Suprapubic skin (tissue), 3 donors: ENCODE measurements around the gene CLVS2.

ENCODE experiments used
- POLR2A ChIP-seq, 2 donors: fragments of 450-650 bp; IDR thresholded peaks; one replicate each; pipeline ENCODE4 v1.6.1; 2017; ENCODE audit warnings: antibody characterized with exemption in 2 of 2, mild to moderate bottlenecking in 2 of 2, moderate library complexity in 2 of 2
- TF ChIP-seq, protein P1 (sequence below), 2 donors: fragments of 200-600 bp in 1 of 2; fragments of 450-650 bp in 1 of 2; sonication (generic) in 1 of 2; IDR thresholded peaks; one replicate each; pipeline ENCODE4 v1.5.1; 2016 to 2019; ENCODE audit warnings: antibody characterized with exemption in 2 of 2, mild to moderate bottlenecking in 1 of 2, moderate library complexity in 1 of 2

DNA sequence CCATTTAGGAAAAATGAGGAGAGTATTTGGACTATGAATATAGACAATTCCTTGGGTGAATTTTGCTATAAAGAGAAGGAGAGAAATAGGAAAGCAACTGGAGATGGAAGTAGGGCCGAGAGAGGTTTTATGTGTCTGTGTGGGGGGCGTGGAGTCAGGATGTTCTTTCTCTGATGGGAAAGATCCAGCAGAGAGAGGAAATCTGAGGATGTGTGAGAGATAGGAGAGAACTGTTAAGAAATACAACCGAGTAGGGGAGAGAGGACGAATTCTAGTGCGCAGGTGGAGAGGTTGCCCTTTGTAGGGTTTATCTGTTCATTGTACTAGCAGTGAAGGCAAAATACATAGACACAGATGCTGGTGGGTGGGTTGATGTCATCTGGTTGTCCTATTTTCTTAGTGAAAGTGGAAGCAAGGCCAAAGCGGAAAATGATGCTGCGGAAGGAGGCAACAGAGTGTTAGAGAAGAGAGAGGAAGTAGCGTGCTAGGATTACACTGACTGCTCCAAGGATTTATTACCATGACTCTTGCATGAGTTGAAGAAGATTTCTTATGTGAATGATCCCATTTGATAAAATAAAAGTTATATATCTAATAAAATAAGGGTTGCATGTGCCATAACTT lies 57.7 kb downstream of the CLVS2 start:
- TF ChIP-seq, protein P1, sequence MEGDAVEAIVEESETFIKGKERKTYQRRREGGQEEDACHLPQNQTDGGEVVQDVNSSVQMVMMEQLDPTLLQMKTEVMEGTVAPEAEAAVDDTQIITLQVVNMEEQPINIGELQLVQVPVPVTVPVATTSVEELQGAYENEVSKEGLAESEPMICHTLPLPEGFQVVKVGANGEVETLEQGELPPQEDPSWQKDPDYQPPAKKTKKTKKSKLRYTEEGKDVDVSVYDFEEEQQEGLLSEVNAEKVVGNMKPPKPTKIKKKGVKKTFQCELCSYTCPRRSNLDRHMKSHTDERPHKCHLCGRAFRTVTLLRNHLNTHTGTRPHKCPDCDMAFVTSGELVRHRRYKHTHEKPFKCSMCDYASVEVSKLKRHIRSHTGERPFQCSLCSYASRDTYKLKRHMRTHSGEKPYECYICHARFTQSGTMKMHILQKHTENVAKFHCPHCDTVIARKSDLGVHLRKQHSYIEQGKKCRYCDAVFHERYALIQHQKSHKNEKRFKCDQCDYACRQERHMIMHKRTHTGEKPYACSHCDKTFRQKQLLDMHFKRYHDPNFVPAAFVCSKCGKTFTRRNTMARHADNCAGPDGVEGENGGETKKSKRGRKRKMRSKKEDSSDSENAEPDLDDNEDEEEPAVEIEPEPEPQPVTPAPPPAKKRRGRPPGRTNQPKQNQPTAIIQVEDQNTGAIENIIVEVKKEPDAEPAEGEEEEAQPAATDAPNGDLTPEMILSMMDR (IDR thresholded peaks at IDR 0.05) = no peak
- TF ChIP-seq POLR2A (IDR thresholded peaks at IDR 0.05) = no peak
